HUDEP-2 (cell line): ENCODE measurements around the gene SEMA5A.
A peak's percentile ranks its signal among the peaks of the same experiment; 100 is the strongest.

Source experiments
- DNase-seq, 76 experiments: peaks; one replicate each; lab custom pipeline; 2025; ENCODE audit not compliant: unreplicated experiment in 76 of 76; lab: John Stamatoyannopoulos, UW

Gene SEMA5A

GRCh38 chr5:9342161-9342787 lies 203.6 kb downstream of the SEMA5A start:
- DNase-seq, result no peak

- no peak for DNase-seq
Observed at GRCh38 chr5:9340085-9340484, 205.8 kb downstream of the SEMA5A start.

GRCh38 chr5:9339206-9339818 lies 206.6 kb downstream of the SEMA5A start:
- peak in 22 of 76 experiments; percentile 0 to 26 (median 5) for DNase-seq

- DNase-seq, result no peak
Observed at GRCh38 chr5:9338796-9339195, 207.1 kb downstream of the SEMA5A start.

- no peak for DNase-seq
Observed at GRCh38 chr5:9337928-9338595, 207.8 kb downstream of the SEMA5A start.

- DNase-seq, result no peak
Observed at GRCh38 chr5:9335754-9336495, 209.9 kb downstream of the SEMA5A start.

GRCh38 chr5:9335269-9335668 lies 210.6 kb downstream of the SEMA5A start:
- no peak for DNase-seq

GRCh38 chr5:9332026-9332425 lies 213.8 kb downstream of the SEMA5A start:
- no peak for DNase-seq

GRCh38 chr5:9331372-9331771 lies 214.5 kb downstream of the SEMA5A start:
- no peak for DNase-seq

- DNase-seq, result no peak
Observed at GRCh38 chr5:9329125-9329524, 216.8 kb downstream of the SEMA5A start.

GRCh38 chr5:9325549-9325948 lies 220.3 kb downstream of the SEMA5A start:
- no peak for DNase-seq

- no peak for DNase-seq
Observed at GRCh38 chr5:9324348-9325077, 221.4 kb downstream of the SEMA5A start.

GRCh38 chr5:9320652-9321051 lies 225.2 kb downstream of the SEMA5A start:
- no peak for DNase-seq

- no peak for DNase-seq
Observed at GRCh38 chr5:9318031-9318430, 227.8 kb downstream of the SEMA5A start.

GRCh38 chr5:9316733-9317132 lies 229.1 kb downstream of the SEMA5A start:
- DNase-seq, result no peak

GRCh38 chr5:9316041-9316440 lies 229.8 kb downstream of the SEMA5A start:
- no peak for DNase-seq

GRCh38 chr5:9314558-9314957 lies 231.3 kb downstream of the SEMA5A start:
- no peak for DNase-seq

GRCh38 chr5:9313751-9314150 lies 232.1 kb downstream of the SEMA5A start:
- no peak for DNase-seq

- no peak for DNase-seq
Observed at GRCh38 chr5:9307150-9307549, 238.7 kb downstream of the SEMA5A start.

- no peak for DNase-seq
Observed at GRCh38 chr5:9302218-9302617, 243.7 kb downstream of the SEMA5A start.

- no peak for DNase-seq
Observed at GRCh38 chr5:9301200-9301599, 244.7 kb downstream of the SEMA5A start.
